Activated gamma-delta T cell (primary cell): ENCODE data around the gene COL23A1.

Experiments used
- DNase-seq: peaks from one replicate; lab custom pipeline; 2025; lab: John Stamatoyannopoulos, UW

Gene COL23A1

GRCh38 chr5:178360222-178360925 is 229.8 kb downstream of the COL23A1 start:
- DNase-seq, result no peak

GRCh38 chr5:178359738-178360137 is 230.5 kb downstream of the COL23A1 start:
- DNase-seq, result no peak

GRCh38 chr5:178357678-178358077 is 232.5 kb downstream of the COL23A1 start:
- no peak for DNase-seq

GRCh38 chr5:178357121-178357521 is 233.1 kb downstream of the COL23A1 start:
- no peak for DNase-seq

GRCh38 chr5:178356431-178356872 is 233.7 kb downstream of the COL23A1 start:
- DNase-seq, result no peak

GRCh38 chr5:178355671-178356070 is 234.5 kb downstream of the COL23A1 start:
- DNase-seq, result no peak

- no peak for DNase-seq
These were observed 236.7 kb downstream of the COL23A1 start for GRCh38 chr5:178353461-178353860.

GRCh38 chr5:178352035-178352349 is 238.2 kb downstream of the COL23A1 start:
- no peak for DNase-seq

GRCh38 chr5:178351221-178352034 is 238.8 kb downstream of the COL23A1 start:
- no peak for DNase-seq

GRCh38 chr5:178350361-178351220 is 239.6 kb downstream of the COL23A1 start:
- no peak for DNase-seq

- DNase-seq, result no peak
These were observed 240.4 kb downstream of the COL23A1 start for GRCh38 chr5:178349625-178350353.

GRCh38 chr5:178349075-178349511 is 241.1 kb downstream of the COL23A1 start:
- no peak for DNase-seq

GRCh38 chr5:178348356-178349074 is 241.7 kb downstream of the COL23A1 start:
- DNase-seq, result no peak

- DNase-seq, result no peak
These were observed 242.2 kb downstream of the COL23A1 start for GRCh38 chr5:178347956-178348355.

- DNase-seq, result no peak
These were observed 243.4 kb downstream of the COL23A1 start for GRCh38 chr5:178346607-178347334.

- DNase-seq, result no peak
These were observed 246.9 kb downstream of the COL23A1 start for GRCh38 chr5:178343306-178343705.

- DNase-seq, result no peak
These were observed 248.4 kb downstream of the COL23A1 start for GRCh38 chr5:178341851-178342140.

GRCh38 chr5:178341091-178341850 is 248.9 kb downstream of the COL23A1 start:
- DNase-seq, result no peak

- DNase-seq, result no peak
These were observed 249.6 kb downstream of the COL23A1 start for GRCh38 chr5:178340637-178341036.

GRCh38 chr5:178340187-178340586 is 250.0 kb downstream of the COL23A1 start:
- DNase-seq, result no peak
